Small intestine (tissue), 7 donors: ENCODE results near the gene ABTB2. TPM values are rescaled to one million over a fixed set of nuclear protein-coding genes. Genes with fewer than 3 reads are reported as not detected.

Source experiments
- DNase-seq, 2 donors: peaks; one replicate each; pipeline versions ENCODE4 v3.0.0 to v3.0.0-alpha.2; 2013
- FAIRE-seq: peaks from 2 replicates; lab custom pipeline; 2012; peaks lifted over from hg19 to GRCh38; lab: Jason Lieb, UNC
- H3K27ac ChIP-seq, 3 donors: one replicate each; pipeline ENCODE4 v1.5.1; 2013; ENCODE audit warnings: low read length in 2 of 3, mild to moderate bottlenecking in 2 of 3, control low read depth in 1 of 3, inconsistent platforms in 1 of 3, low read depth in 1 of 3, moderate library complexity in 1 of 3
- H3K27me3 ChIP-seq, 3 donors: one replicate each; pipeline ENCODE4 v1.6.1; 2013; ENCODE audit warnings: low read length in 3 of 3, inconsistent platforms in 1 of 3; ENCODE audit not compliant: control insufficient read depth in 3 of 3, insufficient read depth in 3 of 3
- H3K36me3 ChIP-seq, 3 donors: one replicate each; pipeline ENCODE4 v1.6.1; 2013; ENCODE audit warnings: low read length in 3 of 3, inconsistent platforms in 1 of 3, low read depth in 1 of 3, mild to moderate bottlenecking in 1 of 3, moderate library complexity in 1 of 3; ENCODE audit not compliant: control insufficient read depth in 3 of 3, insufficient read depth in 2 of 3
- H3K4me1 ChIP-seq, 3 donors: one replicate each; pipeline ENCODE4 v1.6.1; 2013; ENCODE audit warnings: low read length in 2 of 3, inconsistent platforms in 1 of 3, low read depth in 1 of 3, mild to moderate bottlenecking in 1 of 3, moderate library complexity in 1 of 3; ENCODE audit not compliant: control insufficient read depth in 3 of 3, insufficient read depth in 2 of 3
- H3K4me3 ChIP-seq, 3 donors: one replicate each; pipeline ENCODE4 v1.5.1; 2013; ENCODE audit warnings: low read length in 3 of 3, control low read depth in 1 of 3, inconsistent platforms in 1 of 3, low read depth in 1 of 3, mild to moderate bottlenecking in 1 of 3, moderate library complexity in 1 of 3
- H3K9me3 ChIP-seq, 2 donors: one replicate each; pipeline ENCODE4 v1.6.1; 2013; ENCODE audit warnings: low read depth in 1 of 2, low read length in 1 of 2; ENCODE audit not compliant: control insufficient read depth in 2 of 2, insufficient read depth in 1 of 2
- WGBS, 3 donors: extraction: QIAGEN DNeasy Blood & Tissue Kit; methylation state at CpG; one replicate each; pipeline ENCODE4 v1.1.7; 2013; 5-methylcytosine and 5-hydroxymethylcytosine counted together
- polyA plus RNA-seq, 4 donors: library from polyadenylated mRNA; stranded (reverse) in 3 of 4; unstranded in 1 of 4; fragments of 200-250 nt in 3 of 4; fragments of 120-200 nt in 1 of 4; gene quantifications; one replicate each; pipeline versions ENCODE4 v1.2.1 to v1.2.3, GENCODE V29; 2013
- donor health status: healthy with polysubstance abuse.
- donor health status: control.
- donor health status: control.
- donor health status: Bipolar disorder and iron deficiency.
- donor health status: healthy.

Gene ABTB2
- polyA plus RNA-seq, 4 donors, result 0.64 to 25.1 (median 13.5) TPM

DNA sequence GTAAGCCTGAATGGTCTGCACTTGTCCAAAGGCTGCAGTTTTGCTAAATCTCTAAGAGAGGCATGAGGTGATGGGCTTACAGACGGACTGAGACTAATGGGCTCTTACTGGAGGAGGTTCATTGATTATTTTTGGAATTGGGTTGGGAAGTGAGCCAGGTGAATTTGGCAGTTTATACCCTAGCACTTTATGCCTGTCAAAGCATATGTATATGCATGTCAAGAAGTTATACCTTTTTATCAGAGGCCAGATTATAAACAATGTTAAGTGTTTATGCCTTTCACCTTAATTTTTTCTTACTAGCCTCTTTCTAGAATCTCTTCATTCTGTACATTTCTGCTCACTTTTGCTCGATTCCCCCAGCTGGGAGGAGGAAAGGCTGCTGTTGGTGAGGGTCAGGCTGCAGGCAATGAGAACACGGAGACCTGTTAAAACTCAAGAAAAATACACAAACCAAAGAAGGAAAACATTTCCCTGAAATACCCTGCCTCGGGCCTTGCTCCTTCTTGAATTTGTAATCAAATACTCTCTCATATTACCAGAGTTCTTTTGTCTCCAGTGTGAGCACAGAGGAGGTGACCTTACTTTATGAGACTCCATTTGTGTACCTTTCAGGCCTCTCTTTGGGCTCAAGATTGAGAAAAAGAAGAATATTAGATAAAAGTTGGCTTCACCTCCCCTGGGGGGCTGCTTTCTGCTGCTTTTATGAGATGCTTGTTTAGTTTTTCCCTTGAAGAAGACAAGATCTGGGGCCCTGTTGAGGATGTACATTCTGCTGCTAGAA, 232.7 kb downstream of the ABTB2 start:
- WGBS, 3 donors, result 88 to 92% (median 88%) methylated on average over 4 of the region's 4 CpGs

DNA sequence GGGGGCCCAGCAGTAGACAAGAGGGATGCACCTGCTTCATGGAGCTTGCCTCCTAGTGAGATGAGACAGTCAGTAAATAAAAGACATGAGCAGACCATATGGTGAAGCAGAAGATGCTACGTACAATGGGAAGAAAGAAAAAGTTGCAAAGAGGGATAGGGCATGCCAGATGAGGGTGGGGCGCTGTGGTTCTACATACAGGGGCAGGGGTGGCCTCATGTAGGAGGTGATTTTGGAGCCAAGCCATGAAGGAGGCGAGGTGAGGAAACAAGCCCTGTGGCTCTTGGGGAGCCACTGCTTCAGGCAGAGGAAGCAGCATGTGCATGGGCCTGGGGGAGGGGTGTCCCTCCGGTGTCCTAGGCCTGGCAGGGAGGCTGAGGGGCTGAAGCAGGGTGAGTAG, 237.2 kb downstream of the ABTB2 start:
- peaks cover 28 to 47% (median 29%) of the 10 kb centered on the region in 3 donors for H3K36me3 ChIP-seq
- no peak overlapping the region for H3K4me3 ChIP-seq
- 96 to 99% (median 98%) methylated on average over 4 of the region's 4 CpGs for WGBS, 3 donors
- H3K9me3 ChIP-seq, result no peaks in the 10 kb centered on the region
- no peak for FAIRE-seq
- DNase-seq, result no peak
- H3K27ac ChIP-seq, result no peak overlapping the region
- no peaks in the 10 kb centered on the region for H3K27me3 ChIP-seq
- H3K4me1 ChIP-seq, result no peaks in the 10 kb centered on the region

More for the DNA sequence above, 232.7 kb downstream of the ABTB2 start:
- no peak overlapping the region for H3K4me3 ChIP-seq
- H3K4me1 ChIP-seq, result no peaks in the 10 kb centered on the region
- H3K27ac ChIP-seq, result no peak overlapping the region
- H3K36me3 ChIP-seq, result peaks cover 14 to 44% (median 25%) of the 10 kb centered on the region in 3 donors
- no peak for FAIRE-seq
- DNase-seq, result no peak
- no peaks in the 10 kb centered on the region for H3K27me3 ChIP-seq
- H3K9me3 ChIP-seq, result no peaks in the 10 kb centered on the region

DNA sequence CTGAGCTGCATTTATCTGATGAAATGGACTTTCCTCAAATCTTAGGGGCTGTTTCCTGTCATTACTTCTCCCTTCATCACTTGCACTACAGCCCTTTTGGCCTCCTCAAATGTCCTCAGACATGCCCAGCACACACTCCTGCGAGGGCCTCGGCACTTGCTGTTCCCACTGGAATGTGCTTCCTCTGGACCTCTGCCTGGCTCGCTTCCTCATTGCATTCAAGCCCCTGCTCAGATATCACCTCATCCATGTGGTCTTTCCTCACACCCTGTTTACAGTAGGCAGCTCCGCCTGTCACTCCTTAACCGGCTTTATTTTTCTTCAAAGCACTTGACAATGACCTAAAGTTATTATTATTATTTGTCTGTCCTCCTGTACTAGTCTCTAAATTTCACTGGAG, 243.3 kb downstream of the ABTB2 start:
- Histone ChIP-seq H3K4me1 (no peaks in the 10 kb centered on the region), H3K4me3 (no peak overlapping the region), H3K27ac (no peak overlapping the region), H3K36me3 (peaks cover 28 to 50% (median 36%) of the 10 kb centered on the region in 3 donors), H3K9me3 (no peaks in the 10 kb centered on the region), H3K27me3 (no peaks in the 10 kb centered on the region)
- DNase-seq (no peak), FAIRE-seq (no peak)
- 85 to 95% (median 93%) methylated on average over 5 of the region's 5 CpGs for WGBS, 3 donors

DNA sequence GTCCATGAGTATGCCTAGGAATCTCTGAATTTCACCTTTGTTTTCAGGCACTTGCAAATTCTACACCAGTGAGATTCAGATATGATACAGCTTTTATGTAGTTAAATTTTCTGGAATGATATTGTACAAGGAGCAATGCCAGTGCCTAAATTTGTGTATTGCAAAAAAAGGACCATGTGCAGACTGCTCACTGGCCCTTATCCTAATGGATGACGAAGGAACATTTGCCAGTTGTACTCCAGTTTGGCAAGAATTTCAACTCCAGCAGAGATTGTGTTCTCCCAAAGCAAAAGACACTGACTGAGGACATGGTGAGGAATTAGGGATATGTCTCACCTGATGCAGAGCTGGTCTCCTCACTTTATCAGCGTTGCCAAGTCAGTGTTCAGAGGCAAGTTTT, 243.8 kb downstream of the ABTB2 start:
- no peak overlapping the region for H3K27ac ChIP-seq
- H3K4me1 ChIP-seq, result no peaks in the 10 kb centered on the region
- WGBS, 3 donors, result 90 to 100% (median 94%) methylated on average over 2 of the region's 2 CpGs
- DNase-seq, result no peak
- FAIRE-seq, result no peak
- no peaks in the 10 kb centered on the region for H3K27me3 ChIP-seq
- no peaks in the 10 kb centered on the region for H3K9me3 ChIP-seq
- H3K4me3 ChIP-seq, result no peak overlapping the region
- H3K36me3 ChIP-seq, result peaks cover 27 to 47% (median 36%) of the 10 kb centered on the region in 3 donors

DNA sequence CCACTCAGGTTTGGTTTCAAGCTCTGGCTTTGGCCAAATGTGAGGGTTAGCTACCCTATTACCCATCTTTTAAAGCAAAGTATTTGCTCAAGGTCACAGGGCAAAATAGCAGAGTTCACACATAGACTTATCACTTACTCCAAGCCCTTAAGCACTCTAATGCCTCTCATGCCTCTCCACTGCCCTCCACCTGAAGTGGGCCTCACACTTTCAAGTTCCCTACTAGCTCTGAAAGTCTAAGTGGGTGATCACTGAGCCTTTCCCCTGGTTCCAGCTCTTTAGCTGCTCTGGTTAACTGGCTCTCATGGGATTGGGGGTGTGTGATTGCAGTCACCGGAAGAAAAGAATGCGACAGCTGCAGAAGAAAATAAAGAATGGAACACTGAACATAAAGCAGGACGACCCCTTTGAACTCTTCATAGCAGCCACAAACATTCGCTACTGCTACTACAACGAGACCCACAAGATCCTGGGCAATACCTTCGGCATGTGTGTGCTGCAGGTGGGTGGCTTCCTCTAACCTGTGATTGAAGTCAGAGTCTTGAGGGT, 246.0 kb downstream of the ABTB2 start:
- 92 to 96% (median 95%) methylated on average over 6 of the region's 6 CpGs for WGBS, 3 donors
- FAIRE-seq, result no peak
- Histone ChIP-seq H3K27ac (no peak overlapping the region), H3K36me3 (peaks cover 24 to 37% (median 26%) of the 10 kb centered on the region in 3 donors), H3K4me3 (no peak overlapping the region), H3K9me3 (no peaks in the 10 kb centered on the region), H3K4me1 (no peaks in the 10 kb centered on the region), H3K27me3 (no peaks in the 10 kb centered on the region)
- DNase-seq, result no peak

DNA sequence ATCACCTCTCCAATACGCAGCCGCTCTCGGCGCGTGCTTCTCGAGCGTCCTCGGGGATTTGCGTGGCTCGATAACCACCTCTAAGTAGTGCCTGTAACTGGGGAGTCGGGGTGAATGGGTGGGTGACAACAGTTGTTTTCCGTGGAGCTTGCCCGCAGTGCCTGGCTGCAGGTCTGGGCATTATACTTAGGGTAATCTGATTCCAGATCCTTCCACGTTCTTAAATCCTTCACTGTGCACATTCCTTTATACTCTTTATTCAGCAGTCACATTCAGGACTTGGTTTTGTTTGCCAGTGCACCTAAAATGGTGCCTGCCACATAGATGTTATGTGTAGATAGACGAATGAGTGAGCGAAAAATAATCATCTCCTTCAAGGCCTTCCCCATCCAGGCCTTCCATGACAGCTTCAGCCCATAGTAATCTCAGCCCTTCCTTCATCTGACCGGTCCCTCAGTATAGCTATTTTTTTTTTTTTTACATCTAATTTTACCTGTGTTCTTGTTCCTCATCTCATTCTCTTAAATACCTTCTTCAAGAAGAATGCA, 251.8 kb downstream of the ABTB2 start:
- H3K4me3 ChIP-seq, result peak overlapping the region; percentile 66 to 72 (median 71)
- peaks cover 5 to 11% (median 11%) of the 10 kb centered on the region in 3 donors for H3K36me3 ChIP-seq
- peak overlapping the region; percentile 92 to 96 (median 94) for H3K27ac ChIP-seq
- DNase-seq, result no peak
- H3K9me3 ChIP-seq, result no peaks in the 10 kb centered on the region
- H3K4me1 ChIP-seq, result peaks cover 0 to 3% (median 0%) of the 10 kb centered on the region in 3 donors
- 0 to 1% (median 1%) methylated on average over 17 of the region's 17 CpGs for WGBS, 3 donors
- FAIRE-seq, result no peak
- no peaks in the 10 kb centered on the region for H3K27me3 ChIP-seq

DNA sequence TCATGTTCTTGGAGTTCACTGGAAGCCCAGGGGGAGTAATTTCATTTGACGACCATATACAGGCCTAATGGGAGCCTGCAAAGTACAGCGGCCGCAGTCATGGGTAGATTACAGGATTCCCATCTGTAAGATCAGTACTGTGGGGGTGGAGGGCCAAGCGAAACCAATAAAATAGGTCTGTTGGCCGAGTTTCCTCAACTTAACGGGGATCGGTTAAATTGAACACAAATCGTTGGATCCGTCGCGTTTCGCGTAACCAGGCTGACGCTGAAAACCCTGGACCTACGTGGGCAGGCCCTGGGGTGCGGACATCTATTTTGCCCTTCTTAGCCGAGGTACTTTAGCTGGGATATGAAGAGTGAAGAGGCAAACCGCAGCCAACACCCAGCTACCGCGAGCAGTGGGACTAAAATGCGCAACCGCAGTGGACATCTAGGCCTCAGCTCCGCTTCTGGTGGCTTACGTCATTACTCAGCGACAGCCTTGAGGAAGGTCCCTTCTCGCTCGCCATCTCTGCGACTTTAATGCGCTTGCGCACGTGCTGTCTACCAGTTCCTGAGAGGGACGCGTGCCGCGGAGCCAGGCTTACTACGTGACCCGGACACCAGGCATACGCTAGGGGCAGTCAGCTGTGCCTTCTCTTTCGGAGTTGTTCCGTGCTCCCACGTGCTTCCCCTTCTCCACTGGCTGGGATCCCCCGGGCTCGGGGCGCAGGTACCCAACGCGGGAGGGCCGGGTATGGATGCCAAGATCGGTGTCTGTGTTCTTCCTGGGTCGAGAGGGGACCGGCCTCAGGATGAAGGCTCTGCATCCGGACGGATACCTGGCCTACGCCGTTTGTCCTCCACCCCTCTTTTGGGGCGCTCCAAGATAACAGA, 252.5 kb downstream of the ABTB2 start, which contains the start of gene NAT10:
Gene NAT10, plus strand, starts transcription at position 551 of the 878 bp plus-strand sequence. CDS start 2,597 bp downstream, outside the sequence.
- Histone ChIP-seq H3K27ac (peak within 1 kb of the TSS; percentile 92 to 96 (median 94)), H3K4me3 (peak within 1 kb of the TSS; percentile 66 to 72 (median 71)), H3K36me3 (peaks cover 5 to 11% (median 11%) of the 10 kb centered on the region in 3 donors), H3K4me1 (peaks cover 0 to 3% (median 0%) of the 10 kb centered on the region in 3 donors), H3K9me3 (no peaks in the 10 kb centered on the region), H3K27me3 (no peaks in the 10 kb centered on the region)
- no peak for FAIRE-seq
- DNase-seq, result peak; percentile 99
- 0% methylated on average over 55 of the region's 55 CpGs for WGBS, 3 donors

DNA sequence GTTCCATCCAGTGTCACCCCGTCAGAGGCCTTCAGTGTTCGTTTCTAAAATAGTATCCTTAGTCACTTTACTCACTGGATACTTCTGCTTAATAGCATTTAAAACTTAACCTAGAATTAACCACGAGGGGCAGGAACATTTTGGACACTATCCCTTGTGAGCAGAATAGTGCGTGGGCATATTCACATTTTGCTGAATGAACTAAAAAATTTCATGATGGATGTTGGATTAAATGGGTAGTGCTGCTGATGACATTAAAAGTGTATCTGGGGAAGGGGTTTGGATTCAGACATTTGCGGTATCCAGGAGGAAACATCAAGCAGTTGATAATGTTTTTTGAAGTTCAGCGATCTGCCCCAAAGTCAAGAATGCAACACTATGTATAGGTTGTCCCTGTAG, 253.1 kb downstream of the ABTB2 start:
- peaks cover 5 to 9% (median 5%) of the 10 kb centered on the region in 3 donors for H3K36me3 ChIP-seq
- WGBS, 3 donors, result 15 to 24% (median 17%) methylated on average over 6 of the region's 6 CpGs
- H3K27me3 ChIP-seq, result no peaks in the 10 kb centered on the region
- no peaks in the 10 kb centered on the region for H3K9me3 ChIP-seq
- peak overlapping the region; percentile 21 to 71 (median 66) for H3K4me3 ChIP-seq
- FAIRE-seq, result no peak
- H3K4me1 ChIP-seq, result peaks cover 0 to 3% (median 0%) of the 10 kb centered on the region in 3 donors
- peak overlapping the region; percentile 92 to 96 (median 94) for H3K27ac ChIP-seq
- no peak for DNase-seq
